ACHN (cell line): Measurements from ENCODE around the gene TMEM51.

Experiments
- DNase-seq: peaks from one replicate; pipeline ENCODE4 v3.0.0-alpha.2; 2015
- in situ Hi-C: cut with HindIII; loops from 2 replicates; pipeline ENCODE4 v1.10.0; 2017; ENCODE audit warnings: low sequenced_read_pairs, low pct_ligation_motif_present, low pct_unique_long_range_greater_than_20kb

The TMEM51 gene

DNA sequence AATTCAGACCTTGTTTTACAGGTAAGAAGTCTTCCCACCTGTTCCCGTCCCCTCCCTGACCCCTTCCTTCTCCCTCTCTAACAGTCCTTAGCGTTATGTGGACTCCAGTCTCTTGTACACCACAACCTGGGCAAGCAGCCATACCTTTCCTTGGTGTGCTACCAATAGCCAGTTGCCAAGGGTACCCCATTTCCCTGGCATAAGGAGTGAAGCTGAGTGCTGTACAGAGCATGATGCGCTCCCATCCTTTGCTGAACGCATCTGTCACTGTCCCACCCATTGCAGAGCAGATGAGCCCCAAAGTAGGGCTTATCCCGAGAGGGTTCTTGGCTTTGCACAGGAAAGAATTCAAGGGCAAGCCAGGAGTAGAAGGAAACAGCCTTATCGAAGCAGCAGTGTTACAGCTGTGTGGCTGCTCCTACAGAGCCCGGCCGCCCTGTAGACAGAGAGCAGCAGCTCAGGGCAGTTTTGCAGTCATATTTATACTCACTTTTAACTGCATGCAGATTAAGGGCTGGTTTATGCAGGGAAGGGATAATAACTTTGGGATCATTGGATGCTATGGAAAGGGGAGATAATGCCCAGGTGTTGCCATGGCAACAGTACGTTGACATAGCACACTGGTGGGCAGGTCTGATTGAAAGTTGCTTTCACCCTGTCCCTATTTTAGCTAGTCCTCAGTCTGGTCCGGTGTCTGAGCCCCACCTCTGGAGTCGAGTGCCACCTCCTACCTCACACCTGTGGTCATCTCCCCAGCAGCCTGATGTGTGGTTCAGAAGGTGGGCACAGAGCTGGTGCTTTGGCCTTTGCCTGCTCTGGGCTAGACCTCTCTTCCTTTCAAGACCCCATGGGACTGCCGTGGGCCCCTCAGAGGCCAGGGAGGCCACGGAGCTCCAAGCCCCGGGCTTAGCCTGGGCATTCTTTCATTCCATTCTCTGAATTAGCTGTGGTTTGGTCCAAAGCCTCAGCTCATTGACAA lies 98.6 kb downstream of the TMEM51 start:
- in situ Hi-C loops, result no loop called here
- no peak for DNase-seq

DNA sequence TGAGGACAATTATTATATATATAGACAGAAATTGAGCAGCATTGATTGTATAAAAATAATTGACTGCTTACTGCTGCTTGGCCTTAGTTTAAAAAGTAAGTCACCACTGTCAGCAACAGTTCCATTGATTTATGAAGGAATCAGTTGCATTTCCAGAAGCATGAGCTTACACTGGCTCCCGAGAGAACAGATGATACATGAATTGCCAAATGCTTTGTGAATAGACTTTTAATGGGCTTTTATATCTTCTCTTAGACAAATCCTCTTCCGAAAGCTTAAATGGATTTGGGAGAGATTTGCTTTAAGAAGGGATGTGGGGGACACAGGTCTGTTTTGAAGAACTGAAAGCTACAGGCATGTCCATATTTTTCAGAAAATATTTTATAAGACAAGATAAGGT lies 101.0 kb downstream of the TMEM51 start:
- in situ Hi-C loops, result no loop called here
- no peak for DNase-seq

- no peak for DNase-seq
- in situ Hi-C loops, result no loop called here
Measured at GRCh38 chr1:15255582-15256149, 102.1 kb downstream of the TMEM51 start.

DNA sequence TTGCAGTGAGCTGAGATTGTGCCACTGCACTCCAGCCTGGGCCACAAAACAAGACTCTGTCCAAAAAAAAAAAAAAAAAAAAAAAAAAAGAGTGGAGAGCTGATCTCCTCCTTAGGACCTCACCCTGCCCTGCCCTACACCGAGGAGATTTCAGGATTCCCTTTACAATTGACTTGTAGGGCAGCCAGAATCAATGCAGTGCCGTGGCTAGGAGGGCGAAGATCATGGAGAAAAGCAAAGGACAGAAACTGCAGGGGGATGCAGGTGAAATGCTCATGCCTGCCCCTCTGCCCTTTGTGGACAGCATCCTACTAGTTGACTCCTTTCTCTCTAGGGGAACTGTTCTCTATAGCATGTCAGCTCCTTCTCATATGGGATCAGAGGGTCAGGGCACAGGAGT lies 103.0 kb downstream of the TMEM51 start:
- in situ Hi-C loops, result no loop called here

GRCh38 chr1:15257309-15257708 lies 103.8 kb downstream of the TMEM51 start:
- in situ Hi-C loops, result no loop called here
- DNase-seq, result no peak

More for the DNA sequence above, 103.0 kb downstream of the TMEM51 start:
- no peak for DNase-seq

- in situ Hi-C loops, result no loop called here
- no peak for DNase-seq
Measured at GRCh38 chr1:15258833-15259621, 105.5 kb downstream of the TMEM51 start.

GRCh38 chr1:15259622-15260007 lies 106.1 kb downstream of the TMEM51 start:
- in situ Hi-C loops, result no loop called here
- no peak for DNase-seq

- in situ Hi-C loops, result no loop called here
- no peak for DNase-seq
Measured at GRCh38 chr1:15260418-15261154, 107.0 kb downstream of the TMEM51 start.

DNA sequence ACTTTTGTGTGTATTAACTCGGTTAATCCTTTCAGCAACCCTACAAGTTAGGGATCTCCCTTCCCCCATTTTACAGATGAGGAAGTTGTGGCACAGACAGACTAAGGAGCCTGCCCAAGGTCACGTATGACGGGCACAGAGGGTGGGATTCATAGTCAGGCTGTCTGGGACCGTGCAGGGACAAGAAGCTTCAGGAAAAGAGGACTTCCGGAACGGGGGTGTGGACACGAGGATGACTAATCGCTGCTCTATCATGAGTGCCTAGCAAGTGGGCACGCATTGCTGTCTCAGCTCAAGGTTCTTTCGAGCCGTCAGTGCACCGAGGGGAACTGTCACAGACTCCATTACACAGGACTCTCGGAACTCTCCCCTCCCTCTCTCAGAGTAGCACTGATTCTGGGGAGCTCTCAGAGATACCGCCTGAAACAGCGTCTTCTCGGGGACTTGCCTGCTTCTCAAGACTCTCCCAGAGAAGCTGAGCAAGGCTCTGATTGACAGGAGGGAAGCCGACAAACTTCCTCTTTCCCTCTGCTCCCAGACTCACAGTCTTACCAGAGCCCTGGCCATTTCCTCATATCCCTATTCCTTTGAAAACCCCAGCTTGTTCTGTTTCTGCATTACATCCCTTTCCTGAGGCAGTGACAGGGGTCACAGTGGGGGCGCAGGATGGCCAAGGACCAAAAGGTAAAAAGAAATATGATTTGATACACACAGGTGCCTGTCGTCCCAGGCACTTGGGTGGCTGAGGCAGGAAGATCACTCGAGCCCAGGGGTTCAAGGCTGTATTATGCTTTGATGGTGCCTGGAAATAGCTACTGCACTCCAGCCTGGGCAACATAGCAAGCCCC lies 107.8 kb downstream of the TMEM51 start:
- no peak for DNase-seq
- in situ Hi-C loops, result no loop called here

GRCh38 chr1:15262003-15262377 lies 108.4 kb downstream of the TMEM51 start:
- in situ Hi-C loops, result no loop called here
- DNase-seq, result no peak

DNA sequence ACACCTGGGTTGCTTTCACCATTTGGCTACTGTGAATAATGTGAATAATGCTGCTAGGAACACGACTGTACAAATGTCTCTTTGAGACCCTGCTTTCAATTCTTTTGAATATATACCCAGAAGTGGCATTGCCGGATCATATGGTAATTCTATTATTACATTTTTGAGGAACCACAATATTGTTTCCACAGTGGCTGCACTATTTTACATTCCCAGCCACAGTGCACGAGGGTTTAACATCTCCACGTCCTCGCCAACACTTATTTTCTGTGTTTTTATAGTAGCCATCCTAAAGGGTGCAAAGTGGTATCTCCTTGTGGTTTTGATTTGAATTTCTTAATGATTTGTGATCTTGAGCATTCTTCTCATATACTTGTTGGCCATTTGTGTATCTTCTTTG lies 109.2 kb downstream of the TMEM51 start:
- in situ Hi-C loops, result no loop called here
- no peak for DNase-seq

GRCh38 chr1:15264769-15265168 lies 111.2 kb downstream of the TMEM51 start:
- in situ Hi-C loops, result no loop called here

More at GRCh38 chr1:15264769-15265168, 111.2 kb downstream of the TMEM51 start:
- DNase-seq, result no peak
